Epithelial cell of prostate (primary cell): ENCODE results near the gene HERC4.
"Not testable (repeated sequence)": the region's sequence is repeated elsewhere in the genome, so short reads cannot be mapped to it uniquely, and the experiment has no call there.

ENCODE experiments used
- DNase-seq: peaks from one replicate; pipeline ENCODE4 v3.0.0-alpha.2; 2011; ENCODE audit warnings: low read depth, low spot score
- H3K27ac ChIP-seq: fragments of 450-650 bp; 2 replicates; pipeline ENCODE4 v1.5.1; 2017; ENCODE audit warnings: mild to moderate bottlenecking

Gene HERC4

GRCh38 chr10:67975871-67976270 lies 99.2 kb downstream of the HERC4 start:
- H3K27ac ChIP-seq = no peak overlapping the region
- DNase-seq = no peak

GRCh38 chr10:67971311-67971710 lies 103.8 kb downstream of the HERC4 start:
- no peak for DNase-seq

DNA sequence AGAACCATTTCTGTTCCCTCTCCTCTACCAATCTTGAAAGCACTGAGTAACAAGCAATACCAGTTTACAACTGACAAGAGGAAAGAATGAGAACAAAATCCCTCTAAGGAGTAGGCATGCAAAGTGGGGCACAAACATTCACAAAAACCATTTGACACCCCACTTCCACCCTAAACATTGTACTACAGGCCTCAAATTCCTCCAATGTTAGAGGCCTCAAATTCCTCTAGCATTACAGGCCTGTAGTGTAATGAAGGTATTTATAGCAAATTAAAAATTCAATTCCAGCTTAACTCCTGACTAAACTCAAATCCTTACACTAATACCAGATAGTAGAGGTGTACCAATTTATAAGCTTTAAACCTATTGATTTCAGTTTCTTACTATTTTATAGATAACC lies 105.2 kb downstream of the HERC4 start:
- H3K27ac ChIP-seq = no peak overlapping the region
- no peak for DNase-seq

More at GRCh38 chr10:67971311-67971710, 103.8 kb downstream of the HERC4 start:
- no peak overlapping the region for H3K27ac ChIP-seq

DNA sequence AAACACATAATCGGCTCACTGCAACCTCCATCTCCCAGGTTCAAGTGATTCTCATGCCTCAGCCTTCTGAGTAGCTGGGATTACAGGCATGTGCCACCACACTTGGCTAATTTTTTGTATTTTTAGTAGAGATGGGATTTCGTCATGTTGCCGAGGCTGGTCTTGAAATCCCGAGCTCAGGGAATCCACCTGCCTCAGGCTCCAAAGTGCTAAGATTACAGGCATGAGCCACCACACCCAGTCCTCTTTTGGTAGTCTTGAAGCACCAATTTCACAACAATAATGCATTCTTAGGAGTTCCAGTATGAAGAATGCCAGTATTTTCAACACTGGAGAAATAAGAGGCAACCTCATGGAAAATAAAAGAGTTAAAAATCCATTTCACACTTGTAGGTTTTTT lies 109.0 kb downstream of the HERC4 start:
- not testable (repeated sequence) for DNase-seq, H3K27ac ChIP-seq

DNA sequence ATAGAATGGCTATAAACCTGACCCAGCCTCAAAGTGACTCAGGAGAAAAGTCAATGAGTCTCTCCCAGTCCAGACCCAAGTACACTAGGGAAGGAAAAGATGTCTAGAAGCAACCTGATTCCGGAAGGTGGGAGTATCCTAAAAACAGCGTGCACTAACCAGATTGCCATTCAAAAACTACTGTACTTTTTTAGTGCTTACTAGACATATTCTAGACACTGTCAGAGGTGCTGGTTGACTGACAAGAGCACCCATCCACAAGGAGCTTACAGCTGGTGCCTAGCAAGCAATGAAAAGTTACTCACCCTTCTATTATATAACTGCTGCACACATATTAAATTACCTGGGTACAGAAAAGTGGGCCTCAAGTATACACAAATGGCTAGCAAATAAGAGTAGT lies 109.6 kb downstream of the HERC4 start:
- no peak overlapping the region for H3K27ac ChIP-seq
- no peak for DNase-seq

DNA sequence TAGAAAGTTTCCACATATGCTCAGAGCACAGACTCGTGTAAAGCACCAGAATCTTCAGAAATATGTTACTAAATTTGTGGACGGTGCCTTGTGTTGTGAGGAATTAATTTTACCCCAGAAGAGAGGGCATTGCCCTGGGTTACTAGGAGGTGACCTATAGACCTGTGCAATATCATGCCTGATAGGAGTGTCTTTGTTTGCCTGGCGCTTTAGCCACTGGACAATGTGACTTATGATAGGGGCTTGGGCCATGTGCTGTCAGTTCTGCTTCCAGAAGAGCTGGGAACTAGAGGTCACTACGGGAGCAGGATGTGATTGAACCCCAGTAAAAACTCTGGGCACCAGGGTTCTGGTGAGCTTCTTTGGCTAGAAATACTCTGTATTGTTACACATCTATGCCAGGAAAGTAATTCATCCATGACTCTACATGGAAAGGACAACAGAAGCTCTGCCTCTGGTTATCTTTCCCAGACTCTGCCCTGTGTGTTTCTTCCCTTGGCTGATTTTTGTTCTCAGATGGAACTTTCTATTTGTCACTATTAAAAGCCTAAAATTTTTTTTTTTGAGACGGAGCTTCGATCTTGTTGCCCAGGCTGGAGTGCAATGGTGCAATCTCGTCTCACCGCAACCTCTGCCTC lies 115.1 kb downstream of the HERC4 start:
- DNase-seq = no peak
- H3K27ac ChIP-seq = no peak overlapping the region

- no peak for DNase-seq
These were observed 119.5 kb downstream of the HERC4 start for GRCh38 chr10:67955614-67956013.

DNA sequence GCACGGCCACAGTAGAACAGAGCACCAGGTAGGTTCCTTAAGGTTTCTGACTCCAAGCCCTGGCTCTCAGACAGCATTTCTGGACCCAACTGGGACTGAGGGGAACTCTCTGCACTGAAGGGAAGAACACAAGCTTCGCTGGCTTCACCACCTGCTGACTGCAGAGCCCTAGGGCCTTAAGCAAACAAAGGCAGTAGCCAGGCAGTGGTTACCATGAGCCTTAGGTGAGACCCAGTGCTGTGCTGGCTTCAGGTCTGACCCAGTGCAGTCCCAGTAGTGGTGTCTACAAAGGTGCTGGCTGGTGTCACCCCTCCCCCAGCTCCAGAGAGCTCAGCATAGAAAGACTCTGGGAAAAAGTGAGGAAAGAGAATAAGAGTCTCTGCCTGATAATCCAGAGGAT lies 131.2 kb downstream of the HERC4 start:
- H3K27ac ChIP-seq = no peak overlapping the region
- no peak for DNase-seq

More at GRCh38 chr10:67955614-67956013, 119.5 kb downstream of the HERC4 start:
- H3K27ac ChIP-seq = no peak overlapping the region

DNA sequence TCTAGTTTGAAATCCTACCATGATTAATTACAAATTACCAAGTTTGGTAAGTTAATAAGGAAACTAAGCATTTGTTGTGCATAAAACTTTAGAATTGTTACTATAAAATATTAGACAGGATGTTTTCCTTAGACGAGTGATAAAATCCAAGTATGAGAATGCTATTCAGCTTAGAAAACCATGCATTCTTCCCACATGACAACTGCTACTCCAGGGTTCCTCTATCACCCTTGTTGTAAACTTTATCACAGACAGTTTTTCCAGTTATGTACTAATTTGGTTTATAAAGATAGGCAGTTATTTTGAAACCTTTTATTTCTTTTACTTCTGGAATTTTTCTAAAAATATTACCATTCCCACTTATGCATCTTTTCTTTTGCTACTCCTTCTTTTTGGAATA lies 138.7 kb downstream of the HERC4 start:
- DNase-seq = no peak
- no peak overlapping the region for H3K27ac ChIP-seq

DNA sequence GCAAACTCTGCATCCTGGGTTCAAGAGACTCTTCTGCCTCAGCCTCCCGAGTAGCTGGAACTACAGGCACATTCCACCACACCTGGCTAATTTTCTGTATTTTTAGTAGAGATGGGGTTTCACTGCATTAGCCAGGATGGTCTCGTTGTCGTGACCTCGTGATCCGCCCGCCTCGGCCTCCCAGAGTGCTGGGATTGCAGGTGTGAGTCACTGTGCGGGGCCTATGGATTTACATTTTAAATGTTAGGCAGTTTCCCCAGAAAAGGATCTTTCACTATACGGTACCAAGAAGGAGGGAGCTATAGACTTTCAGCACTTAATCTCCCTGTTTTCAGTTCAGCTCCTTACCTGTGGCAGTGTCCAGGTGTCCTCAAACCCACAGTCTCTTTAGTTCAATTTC lies 139.9 kb downstream of the HERC4 start:
- no peak for DNase-seq
- H3K27ac ChIP-seq = no peak overlapping the region

DNA sequence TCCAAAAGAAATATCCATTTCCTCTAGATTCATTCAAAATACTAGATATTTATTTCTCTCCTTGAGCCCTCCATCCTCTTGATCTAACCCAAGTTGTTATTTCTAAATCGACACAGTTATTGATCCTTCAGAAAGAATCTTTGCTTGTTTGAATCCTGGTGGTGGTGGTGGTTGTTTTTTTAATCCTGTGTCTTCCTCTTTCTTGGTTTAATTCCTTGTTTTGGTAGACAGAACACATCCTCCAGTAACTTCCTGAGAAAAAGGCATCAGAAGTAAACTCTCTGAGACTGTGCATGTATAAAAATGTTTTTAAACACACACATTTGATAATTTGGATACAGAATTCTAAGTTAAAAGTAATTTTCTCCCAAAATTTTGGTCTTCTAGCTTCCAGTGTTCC lies 140.7 kb downstream of the HERC4 start:
- DNase-seq = no peak
- no peak overlapping the region for H3K27ac ChIP-seq

DNA sequence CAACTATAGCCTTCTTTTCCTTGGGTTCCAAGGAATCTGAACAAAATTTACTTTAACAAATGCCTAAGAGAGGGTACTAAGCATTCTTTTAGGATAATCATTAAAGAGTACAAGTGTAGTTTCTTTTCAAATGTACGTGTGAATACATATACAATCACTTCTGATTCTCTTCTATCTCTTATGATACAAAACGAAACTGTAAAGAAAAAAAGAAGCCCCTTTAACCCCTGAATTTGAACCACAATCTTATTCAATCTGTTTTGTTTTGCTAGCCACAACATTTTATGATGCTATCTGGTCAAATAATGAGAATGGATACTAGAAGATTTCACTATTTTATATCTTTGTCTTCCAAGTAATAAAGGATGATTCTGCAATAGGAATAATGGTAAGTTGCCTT lies 141.9 kb downstream of the HERC4 start:
- no peak for DNase-seq

DNA sequence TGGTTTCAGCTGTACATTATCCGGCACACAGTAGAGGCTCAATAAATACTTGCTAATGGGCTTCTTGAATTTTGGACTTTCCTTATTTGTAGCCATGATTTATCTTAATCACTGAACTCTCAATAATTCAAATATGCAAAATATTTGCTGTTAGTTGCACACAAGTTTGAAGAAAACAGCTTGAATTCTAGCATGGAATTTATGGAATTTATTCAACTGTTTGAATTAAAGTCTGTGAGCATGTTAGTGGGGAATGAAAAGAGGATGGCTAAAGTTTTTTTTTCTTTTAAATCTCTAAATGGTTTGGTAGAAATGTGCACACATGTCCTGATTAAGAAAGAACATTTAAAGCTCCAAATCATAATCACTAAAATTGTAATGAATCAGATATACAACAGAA lies 148.1 kb downstream of the HERC4 start:
- no peak for DNase-seq
- H3K27ac ChIP-seq = no peak overlapping the region

More for the DNA sequence above, 141.9 kb downstream of the HERC4 start:
- no peak overlapping the region for H3K27ac ChIP-seq

- DNase-seq = no peak
- peak overlapping the region; percentile 14 for H3K27ac ChIP-seq
These were observed 149.6 kb downstream of the HERC4 start for GRCh38 chr10:67925449-67926005.

DNA sequence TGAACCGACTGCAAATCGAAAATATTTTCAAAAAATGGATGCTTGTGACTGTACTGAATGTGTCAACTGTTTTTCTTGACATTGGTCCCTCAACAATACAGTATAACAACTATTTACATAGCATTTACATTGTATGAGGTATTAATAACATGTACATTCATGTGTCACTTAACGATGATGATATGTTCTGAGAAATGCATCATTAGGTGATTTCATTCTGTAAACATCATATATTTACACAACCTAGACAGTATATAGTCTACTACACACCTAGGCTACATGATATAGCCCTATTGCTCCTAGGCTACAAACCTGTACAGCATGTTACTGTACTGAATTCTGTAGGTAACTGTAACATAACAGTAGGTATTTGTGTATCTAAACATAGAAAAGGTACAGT lies 150.9 kb downstream of the HERC4 start:
- peak overlapping the region; percentile 8 for H3K27ac ChIP-seq
- no peak for DNase-seq

DNA sequence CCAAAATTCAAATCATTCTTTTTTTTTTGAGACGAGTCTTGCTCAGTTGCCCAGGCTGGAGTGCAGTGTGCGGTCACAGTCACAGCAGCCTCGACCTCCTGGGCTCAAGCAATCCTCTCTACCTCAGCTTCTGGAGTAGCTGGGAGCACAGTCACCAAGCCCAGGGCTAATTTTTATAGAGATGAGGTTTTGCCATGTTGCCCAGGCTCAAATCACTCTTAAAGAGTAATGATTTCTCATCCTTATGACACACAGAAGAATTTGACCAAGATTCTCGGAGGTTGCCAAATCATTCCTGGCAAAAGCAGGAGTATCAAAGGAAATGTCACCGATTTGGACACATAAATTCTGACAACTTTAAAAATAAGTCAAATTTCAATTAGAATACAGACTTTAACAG lies 151.5 kb downstream of the HERC4 start:
- no peak for DNase-seq
- H3K27ac ChIP-seq = peak overlapping the region; percentile 8

GRCh38 chr10:67921065-67921464 lies 154.0 kb downstream of the HERC4 start:
- DNase-seq = no peak
- H3K27ac ChIP-seq = no peak overlapping the region

DNA sequence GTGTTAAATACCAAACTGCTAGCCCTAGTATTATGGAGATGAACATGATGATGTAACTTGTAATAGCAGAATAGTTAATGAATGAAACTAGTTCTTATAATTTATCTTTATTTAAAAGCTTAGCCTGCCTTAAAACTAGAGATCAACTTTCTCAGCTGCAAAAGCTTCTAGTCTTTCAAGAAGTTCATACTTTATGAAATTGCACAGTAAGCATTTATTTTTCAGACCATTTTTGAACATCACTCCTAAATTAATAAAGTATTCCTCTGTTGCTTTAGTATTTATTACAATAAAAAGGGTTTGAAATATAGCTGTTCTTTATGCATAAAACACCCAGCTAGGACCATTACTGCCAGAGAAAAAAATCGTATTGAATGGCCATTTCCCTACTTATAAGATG lies 157.4 kb downstream of the HERC4 start:
- no peak for DNase-seq
- no peak overlapping the region for H3K27ac ChIP-seq

DNA sequence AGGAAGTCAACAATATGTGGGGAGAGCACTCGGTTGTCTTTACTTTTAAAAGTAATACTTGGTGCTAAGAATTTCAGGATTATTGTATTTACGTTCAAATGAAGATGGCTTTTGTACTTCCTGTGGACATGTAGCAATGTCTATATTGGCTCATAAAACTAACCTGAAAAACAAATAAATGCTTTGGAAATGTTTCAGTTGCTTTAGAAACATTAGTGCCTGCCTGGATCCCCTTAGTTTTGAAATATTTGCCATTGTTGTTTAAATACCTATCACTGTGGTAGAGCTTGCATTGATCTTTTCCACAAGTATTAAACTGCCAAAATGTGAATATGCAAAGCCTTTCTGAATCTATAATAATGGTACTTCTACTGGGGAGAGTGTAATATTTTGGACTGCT lies 157.9 kb downstream of the HERC4 start:
- no peak for DNase-seq
- H3K27ac ChIP-seq = no peak overlapping the region

GRCh38 chr10:67914777-67915340 lies 160.2 kb downstream of the HERC4 start:
- no peak for DNase-seq
- no peak overlapping the region for H3K27ac ChIP-seq

DNA sequence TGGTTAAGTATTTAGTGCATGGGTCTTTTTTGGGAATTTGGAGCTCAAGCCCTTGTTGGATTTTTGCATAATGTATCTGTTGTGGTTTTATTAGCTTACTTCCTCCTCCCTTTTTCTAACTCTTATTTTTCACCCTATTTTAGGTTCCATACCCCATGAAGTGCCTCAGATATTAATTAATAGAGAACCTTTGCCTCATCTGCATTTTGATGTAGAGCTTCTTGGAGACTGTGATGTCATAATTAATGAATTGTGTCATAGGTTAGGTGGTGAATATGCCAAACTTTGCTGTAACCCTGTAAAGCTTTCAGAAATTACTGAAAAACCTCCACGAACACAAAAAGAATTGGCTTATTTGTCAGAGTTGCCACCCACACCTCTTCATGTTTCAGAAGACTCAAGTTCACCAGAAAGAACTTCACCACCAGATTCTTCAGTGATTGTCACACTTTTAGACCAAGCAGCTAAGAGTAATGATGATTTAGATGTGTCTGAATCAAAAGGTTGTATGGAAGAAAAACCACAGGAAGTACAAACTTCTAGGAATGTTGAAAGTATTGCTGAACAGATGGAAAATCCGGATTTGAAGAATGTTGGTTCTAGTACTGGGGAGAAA lies 162.6 kb downstream of the HERC4 start:
- DNase-seq = no peak
- H3K27ac ChIP-seq = no peak overlapping the region

- no peak overlapping the region for H3K27ac ChIP-seq
- DNase-seq = no peak
These were observed 171.5 kb downstream of the HERC4 start for GRCh38 chr10:67903581-67903980.
